ENCODE results near the gene MGLL.
A peak's percentile ranks its signal among the peaks of the same experiment; 100 is the strongest.

Gene MGLL

DNA sequence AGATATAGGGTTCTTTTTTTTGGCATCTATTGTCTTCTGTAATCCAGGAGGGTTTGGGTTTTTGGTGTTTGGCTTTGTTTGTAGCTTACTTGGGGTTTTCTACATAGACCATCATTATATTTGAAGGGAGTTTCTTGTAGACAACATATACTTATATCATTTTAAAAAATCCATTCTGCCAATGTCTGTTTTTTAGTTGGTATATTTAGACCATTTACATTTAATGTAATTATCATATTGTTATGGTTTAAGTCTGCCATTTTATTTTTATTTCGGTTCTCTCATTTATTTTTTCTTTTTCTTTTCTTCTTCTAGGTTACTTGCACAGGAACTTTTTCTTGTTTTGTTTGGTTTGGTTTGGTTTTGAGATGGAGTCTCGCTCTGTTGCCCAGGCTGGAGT, 5.5 kb upstream of the MGLL start:
- TF ChIP-seq, protein P1, sequence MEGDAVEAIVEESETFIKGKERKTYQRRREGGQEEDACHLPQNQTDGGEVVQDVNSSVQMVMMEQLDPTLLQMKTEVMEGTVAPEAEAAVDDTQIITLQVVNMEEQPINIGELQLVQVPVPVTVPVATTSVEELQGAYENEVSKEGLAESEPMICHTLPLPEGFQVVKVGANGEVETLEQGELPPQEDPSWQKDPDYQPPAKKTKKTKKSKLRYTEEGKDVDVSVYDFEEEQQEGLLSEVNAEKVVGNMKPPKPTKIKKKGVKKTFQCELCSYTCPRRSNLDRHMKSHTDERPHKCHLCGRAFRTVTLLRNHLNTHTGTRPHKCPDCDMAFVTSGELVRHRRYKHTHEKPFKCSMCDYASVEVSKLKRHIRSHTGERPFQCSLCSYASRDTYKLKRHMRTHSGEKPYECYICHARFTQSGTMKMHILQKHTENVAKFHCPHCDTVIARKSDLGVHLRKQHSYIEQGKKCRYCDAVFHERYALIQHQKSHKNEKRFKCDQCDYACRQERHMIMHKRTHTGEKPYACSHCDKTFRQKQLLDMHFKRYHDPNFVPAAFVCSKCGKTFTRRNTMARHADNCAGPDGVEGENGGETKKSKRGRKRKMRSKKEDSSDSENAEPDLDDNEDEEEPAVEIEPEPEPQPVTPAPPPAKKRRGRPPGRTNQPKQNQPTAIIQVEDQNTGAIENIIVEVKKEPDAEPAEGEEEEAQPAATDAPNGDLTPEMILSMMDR (conservative IDR thresholded peaks at IDR 0.05; ENCODE audit: low read length) = no peak
- no peak for DNase-seq (ENCODE audit: low read depth)
- no peak overlapping the region for H3K4me3 ChIP-seq (ENCODE audit: low read length)

DNA sequence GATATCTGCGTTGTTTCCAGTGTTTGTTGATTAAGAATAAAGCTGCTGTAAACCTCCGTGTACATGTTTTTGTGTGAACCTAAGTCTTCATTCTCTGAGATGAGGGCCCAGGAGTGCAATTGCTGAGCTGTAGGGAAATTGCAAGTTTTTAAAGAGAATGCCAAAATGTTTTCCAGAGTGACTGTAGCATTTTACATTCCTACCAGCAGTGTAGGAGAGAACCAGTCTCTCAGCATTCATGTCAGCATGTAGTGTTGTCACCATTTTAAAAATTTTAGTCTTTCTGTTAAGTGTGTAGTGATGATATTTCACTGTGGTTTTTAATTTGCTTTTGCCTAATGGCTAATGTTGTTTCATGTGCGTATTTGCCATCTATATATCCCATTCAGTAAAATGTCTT, 3.4 kb upstream of the MGLL start:
- TF ChIP-seq, protein P1 (conservative IDR thresholded peaks at IDR 0.05; ENCODE audit: low read length) = peak; percentile 47
- peak; percentile 27 for DNase-seq (ENCODE audit: low read depth)
- no peak overlapping the region for H3K4me3 ChIP-seq (ENCODE audit: low read length)

DNA sequence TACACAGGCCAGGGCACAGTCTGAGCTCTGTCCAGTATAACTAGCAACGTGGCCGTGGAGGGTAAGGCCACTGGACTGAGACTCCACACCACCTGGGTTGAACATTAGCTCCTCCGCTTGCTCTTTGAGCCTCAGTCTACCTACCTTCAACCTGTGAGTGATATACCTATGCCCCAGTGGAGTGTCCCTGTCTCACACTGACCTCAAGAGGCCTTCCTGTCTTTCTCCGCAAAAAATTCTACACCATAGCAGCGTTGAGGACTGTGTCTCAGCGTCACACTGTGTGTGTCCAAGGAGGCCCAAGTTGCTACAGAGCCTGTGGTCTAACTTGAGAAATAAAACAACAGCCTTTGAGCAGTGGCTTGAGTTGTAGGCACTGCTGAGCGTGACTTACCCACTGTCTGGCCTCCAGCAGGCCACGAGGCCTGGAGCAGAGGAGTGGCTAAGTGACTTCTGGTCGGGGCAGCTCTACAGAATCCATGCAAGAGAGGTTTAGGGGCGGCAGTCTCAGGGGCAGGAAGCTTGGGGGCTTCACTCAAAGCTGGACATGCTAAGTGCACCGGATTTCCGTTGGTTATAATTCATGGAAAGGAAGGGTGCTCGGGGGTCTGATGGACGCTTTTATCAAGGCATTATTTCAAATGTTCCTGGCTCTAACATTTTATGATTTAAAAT, 2.0 kb upstream of the MGLL start:
- DNase-seq (ENCODE audit: low read depth) = no peak
- TF ChIP-seq, protein P1 (conservative IDR thresholded peaks at IDR 0.05; ENCODE audit: low read length) = no peak
- no peak overlapping the region for H3K4me3 ChIP-seq (ENCODE audit: low read length)

DNA sequence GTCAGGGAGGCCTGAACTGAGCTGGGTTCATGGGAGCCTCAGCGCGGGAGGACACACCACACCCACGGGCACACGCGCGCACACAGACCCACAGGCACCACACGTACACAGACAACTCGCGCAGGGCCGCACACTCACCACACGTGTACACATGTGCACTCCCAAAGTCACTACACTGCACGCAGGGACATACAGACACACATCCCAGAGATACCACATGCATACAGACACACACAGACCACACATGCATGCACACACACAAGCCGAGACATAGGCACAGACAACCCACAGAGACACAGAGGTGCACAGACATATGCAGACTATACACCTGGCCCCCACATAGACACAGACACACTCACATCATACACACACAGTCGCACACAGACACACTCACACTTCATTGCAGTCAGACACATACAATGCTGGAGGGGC, 1.1 kb upstream of the MGLL start:
- no peak for DNase-seq (ENCODE audit: low read depth)
- H3K4me3 ChIP-seq (ENCODE audit: low read length) = peak overlapping the region; percentile 57
- TF ChIP-seq, protein P1 (conservative IDR thresholded peaks at IDR 0.05; ENCODE audit: low read length) = no peak

DNA sequence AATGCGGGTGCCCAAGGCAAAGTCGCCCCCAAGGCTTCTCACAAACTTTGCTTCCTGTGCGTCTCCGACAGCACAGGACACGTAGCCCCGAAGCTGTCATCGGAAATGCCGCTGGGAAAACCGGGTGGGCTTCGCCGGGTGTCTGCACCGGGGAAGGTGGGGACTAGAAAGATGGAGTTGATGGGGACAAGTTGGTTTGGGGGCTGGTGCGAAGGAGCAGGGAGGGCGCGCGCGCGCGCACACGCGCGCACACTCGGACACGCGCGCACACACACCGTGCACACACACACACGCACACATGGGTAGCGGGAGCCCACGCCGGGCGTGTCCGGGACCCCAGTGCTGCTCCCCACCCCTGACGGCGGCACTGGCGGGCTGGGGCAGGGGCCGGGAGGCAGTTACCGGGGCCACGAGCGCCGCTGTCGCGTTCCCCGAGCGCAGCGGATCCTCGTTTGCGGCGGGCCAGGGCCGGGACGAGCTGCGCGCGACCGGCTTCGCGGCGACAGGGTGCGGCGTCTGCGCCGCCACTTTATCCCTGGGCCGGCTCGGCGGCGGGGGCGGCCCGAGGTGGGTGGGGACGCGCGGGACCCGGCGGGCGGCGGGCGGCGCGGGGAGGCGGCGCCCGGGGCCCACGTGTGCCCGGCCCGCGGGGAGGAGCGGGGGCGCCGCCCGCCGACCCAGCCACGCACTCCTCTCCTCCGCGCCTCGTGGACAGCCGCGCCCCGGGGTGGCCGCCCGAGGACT, 539 bp upstream of the MGLL start:
- H3K4me3 ChIP-seq (ENCODE audit: low read length) = peak overlapping the region; percentile 82
- DNase-seq (ENCODE audit: low read depth) = peak; percentile 36

DNA sequence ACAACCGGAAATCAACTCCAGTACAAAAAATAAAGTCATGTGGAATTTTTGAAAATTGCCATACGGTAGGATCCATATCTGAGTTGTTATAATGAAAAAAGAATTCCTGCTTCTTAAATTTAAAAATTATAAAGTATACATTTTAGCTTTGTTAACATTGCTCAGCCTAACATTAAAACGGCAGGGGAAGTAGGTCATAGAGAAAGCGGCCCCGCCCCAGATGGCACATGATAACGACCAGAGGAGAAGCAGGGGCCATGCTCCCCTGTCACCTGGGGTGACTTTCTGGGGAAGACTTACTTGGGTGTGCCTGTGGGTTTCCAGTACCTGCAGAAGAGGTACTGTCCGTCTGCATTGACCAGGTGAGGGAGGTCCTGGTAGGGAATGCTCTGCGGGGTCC, 921 bp downstream of the MGLL start:
- H3K4me3 ChIP-seq (ENCODE audit: low read length) = peak overlapping the region; percentile 34
- DNase-seq (ENCODE audit: low read depth) = no peak

More for the DNA sequence above, 539 bp upstream of the MGLL start:
- TF ChIP-seq, protein P1 (conservative IDR thresholded peaks at IDR 0.05; ENCODE audit: low read length) = peak; percentile 34

More for the DNA sequence above, 921 bp downstream of the MGLL start:
- TF ChIP-seq, protein P1 (conservative IDR thresholded peaks at IDR 0.05; ENCODE audit: low read length) = no peak
